IPS-18a (cell line): ENCODE data around the gene SIK3.
A peak's percentile ranks its signal among the peaks of the same experiment; 100 is the strongest.

Experiments used
- H3K27ac ChIP-seq: one replicate; pipeline ENCODE4 v1.5.1; 2013; ENCODE audit warnings: low read length
- H3K27me3 ChIP-seq: one replicate; pipeline ENCODE4 v1.6.1; 2013; ENCODE audit warnings: mild to moderate bottlenecking, low read length; ENCODE audit not compliant: control insufficient read depth, insufficient read depth
- H3K36me3 ChIP-seq: one replicate; pipeline ENCODE4 v1.6.1; 2013; ENCODE audit warnings: low read depth, low read length; ENCODE audit not compliant: control insufficient read depth
- H3K4me1 ChIP-seq: one replicate; pipeline ENCODE4 v1.6.1; 2013; ENCODE audit warnings: low read depth, low read length; ENCODE audit not compliant: control insufficient read depth
- H3K4me3 ChIP-seq: one replicate; pipeline ENCODE4 v1.5.1; 2013; ENCODE audit warnings: low read length
- H3K9ac ChIP-seq: one replicate; pipeline ENCODE4 v1.6.1; 2013; ENCODE audit warnings: mild to moderate bottlenecking, low read length, moderate library complexity
- H3K9me3 ChIP-seq: one replicate; pipeline ENCODE4 v1.6.1; 2013; ENCODE audit warnings: low read depth, low read length; ENCODE audit not compliant: control insufficient read depth

The SIK3 gene

GRCh38 chr11:117089685-117090084 is 8.5 kb downstream of the SIK3 start:
- Histone ChIP-seq H3K27ac (no peak overlapping the region), H3K4me3 (no peak overlapping the region), H3K9me3 (no peaks in the 10 kb centered on the region), H3K4me1 (no peaks in the 10 kb centered on the region), H3K36me3 (no peaks in the 10 kb centered on the region), H3K27me3 (no peaks in the 10 kb centered on the region), H3K9ac (no peak overlapping the region)

GRCh38 chr11:117087446-117087845 is 10.8 kb downstream of the SIK3 start:
- no peak overlapping the region for H3K27ac ChIP-seq

GRCh38 chr11:117084992-117085391 is 13.2 kb downstream of the SIK3 start:
- H3K27me3 ChIP-seq, result no peaks in the 10 kb centered on the region
- no peak overlapping the region for H3K9ac ChIP-seq
- peaks cover 8% of the 10 kb centered on the region for H3K4me1 ChIP-seq
- no peak overlapping the region for H3K27ac ChIP-seq
- no peaks in the 10 kb centered on the region for H3K36me3 ChIP-seq
- no peaks in the 10 kb centered on the region for H3K9me3 ChIP-seq
- no peak overlapping the region for H3K4me3 ChIP-seq

More at GRCh38 chr11:117087446-117087845, 10.8 kb downstream of the SIK3 start:
- no peaks in the 10 kb centered on the region for H3K9me3 ChIP-seq
- no peak overlapping the region for H3K4me3 ChIP-seq
- H3K9ac ChIP-seq, result no peak overlapping the region
- H3K4me1 ChIP-seq, result peaks cover 8% of the 10 kb centered on the region
- H3K36me3 ChIP-seq, result no peaks in the 10 kb centered on the region
- H3K27me3 ChIP-seq, result no peaks in the 10 kb centered on the region

- H3K36me3 ChIP-seq, result no peaks in the 10 kb centered on the region
- no peak overlapping the region for H3K4me3 ChIP-seq
- no peaks in the 10 kb centered on the region for H3K27me3 ChIP-seq
- H3K9ac ChIP-seq, result no peak overlapping the region
- H3K9me3 ChIP-seq, result no peaks in the 10 kb centered on the region
- H3K4me1 ChIP-seq, result peaks cover 9% of the 10 kb centered on the region
- H3K27ac ChIP-seq, result peak overlapping the region; percentile 14
Observed at GRCh38 chr11:117083011-117083935, 15.0 kb downstream of the SIK3 start.

GRCh38 chr11:117081908-117082307 is 16.3 kb downstream of the SIK3 start:
- Histone ChIP-seq H3K36me3 (no peaks in the 10 kb centered on the region), H3K4me1 (peaks cover 19% of the 10 kb centered on the region), H3K4me3 (no peak overlapping the region), H3K27ac (no peak overlapping the region), H3K9ac (no peak overlapping the region), H3K9me3 (no peaks in the 10 kb centered on the region), H3K27me3 (no peaks in the 10 kb centered on the region)

- Histone ChIP-seq H3K4me3 (no peak overlapping the region), H3K27me3 (no peaks in the 10 kb centered on the region), H3K27ac (no peak overlapping the region), H3K9me3 (no peaks in the 10 kb centered on the region), H3K36me3 (no peaks in the 10 kb centered on the region), H3K9ac (no peak overlapping the region), H3K4me1 (peaks cover 19% of the 10 kb centered on the region)
Observed at GRCh38 chr11:117080370-117080769, 17.9 kb downstream of the SIK3 start.

- Histone ChIP-seq H3K9ac (no peak overlapping the region), H3K4me1 (peaks cover 17% of the 10 kb centered on the region), H3K36me3 (no peaks in the 10 kb centered on the region), H3K27ac (no peak overlapping the region), H3K27me3 (no peaks in the 10 kb centered on the region), H3K4me3 (no peak overlapping the region), H3K9me3 (no peaks in the 10 kb centered on the region)
Observed at GRCh38 chr11:117076941-117077691, 21.1 kb downstream of the SIK3 start.

GRCh38 chr11:117075186-117075585 is 23.0 kb downstream of the SIK3 start:
- no peaks in the 10 kb centered on the region for H3K36me3 ChIP-seq
- no peak overlapping the region for H3K4me3 ChIP-seq
- H3K4me1 ChIP-seq, result peaks cover 17% of the 10 kb centered on the region
- H3K27ac ChIP-seq, result no peak overlapping the region
- no peak overlapping the region for H3K9ac ChIP-seq
- H3K27me3 ChIP-seq, result no peaks in the 10 kb centered on the region
- H3K9me3 ChIP-seq, result no peaks in the 10 kb centered on the region

GRCh38 chr11:117074119-117074518 is 24.1 kb downstream of the SIK3 start:
- Histone ChIP-seq H3K4me3 (no peak overlapping the region), H3K4me1 (peaks cover 17% of the 10 kb centered on the region), H3K9ac (no peak overlapping the region), H3K27ac (no peak overlapping the region), H3K9me3 (no peaks in the 10 kb centered on the region), H3K36me3 (no peaks in the 10 kb centered on the region), H3K27me3 (no peaks in the 10 kb centered on the region)

GRCh38 chr11:117073539-117073938 is 24.7 kb downstream of the SIK3 start:
- Histone ChIP-seq H3K36me3 (no peaks in the 10 kb centered on the region), H3K4me1 (peaks cover 17% of the 10 kb centered on the region), H3K27ac (no peak overlapping the region)

GRCh38 chr11:117072517-117073461 is 25.4 kb downstream of the SIK3 start:
- H3K4me1 ChIP-seq, result peaks cover 12% of the 10 kb centered on the region
- no peak overlapping the region for H3K9ac ChIP-seq

More at GRCh38 chr11:117073539-117073938, 24.7 kb downstream of the SIK3 start:
- no peak overlapping the region for H3K4me3 ChIP-seq
- no peaks in the 10 kb centered on the region for H3K27me3 ChIP-seq
- no peak overlapping the region for H3K9ac ChIP-seq
- H3K9me3 ChIP-seq, result no peaks in the 10 kb centered on the region

More at GRCh38 chr11:117072517-117073461, 25.4 kb downstream of the SIK3 start:
- H3K27ac ChIP-seq, result no peak overlapping the region
- H3K4me3 ChIP-seq, result no peak overlapping the region
- H3K27me3 ChIP-seq, result no peaks in the 10 kb centered on the region
- H3K9me3 ChIP-seq, result no peaks in the 10 kb centered on the region
- no peaks in the 10 kb centered on the region for H3K36me3 ChIP-seq
